Measurements from ENCODE around the gene GFRA1. TPM values are rescaled to one million over a fixed set of nuclear protein-coding genes. Genes with fewer than 3 reads are reported as not detected.
A peak's percentile ranks its signal among the peaks of the same experiment; 100 is the strongest.
"Not testable (repeated sequence)": the region's sequence is repeated elsewhere in the genome, so short reads cannot be mapped to it uniquely, and the experiment has no call there.

The GFRA1 gene
- total RNA-seq, 1 experiment from 2014 or later = 3.2 TPM

GRCh38 chr10:116197946-116198675, 74.9 kb downstream of the GFRA1 start:
- DNase-seq (ENCODE audit: low read depth) = no peak

DNA sequence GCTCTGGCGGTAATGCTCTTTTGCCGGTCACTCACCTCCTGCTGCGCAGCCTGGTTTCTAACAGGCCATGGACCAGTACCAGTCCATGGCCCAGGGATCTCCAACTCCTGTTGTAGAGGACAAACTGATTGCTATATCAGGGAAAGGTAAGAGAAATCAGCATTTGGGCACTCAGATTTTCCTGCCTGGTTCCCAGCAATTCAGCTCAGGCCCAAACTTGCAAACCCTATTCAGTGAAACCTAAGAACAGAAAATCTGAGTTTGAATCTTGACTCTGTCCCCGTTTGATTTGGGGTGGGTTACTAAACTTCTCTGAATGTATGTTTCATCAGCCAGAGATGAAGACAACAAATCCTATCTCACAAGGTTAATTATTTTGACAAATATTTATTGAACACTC, 77.4 kb downstream of the GFRA1 start:
- DNase-seq (ENCODE audit: low read depth) = no peak

DNA sequence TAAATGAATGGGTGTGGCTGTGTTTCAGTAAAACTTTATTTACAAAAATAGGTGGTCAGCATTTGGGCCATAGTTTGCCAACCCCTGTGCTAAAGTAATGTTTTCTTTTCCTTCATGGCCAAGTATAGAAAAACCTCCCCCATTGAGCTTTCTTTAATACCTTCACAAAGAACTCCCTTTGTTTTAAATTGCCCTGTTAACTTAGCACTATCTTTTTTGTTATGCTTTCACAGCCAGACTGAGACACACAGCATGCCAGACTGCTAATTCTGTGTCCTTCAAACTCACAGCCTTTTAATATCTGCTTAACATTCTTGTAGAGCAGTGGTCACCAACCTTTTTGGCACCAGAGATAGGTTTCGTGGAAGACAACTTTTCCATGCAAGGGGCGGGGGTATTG, 78.0 kb downstream of the GFRA1 start:
- DNase-seq (ENCODE audit: low read depth) = no peak

DNA sequence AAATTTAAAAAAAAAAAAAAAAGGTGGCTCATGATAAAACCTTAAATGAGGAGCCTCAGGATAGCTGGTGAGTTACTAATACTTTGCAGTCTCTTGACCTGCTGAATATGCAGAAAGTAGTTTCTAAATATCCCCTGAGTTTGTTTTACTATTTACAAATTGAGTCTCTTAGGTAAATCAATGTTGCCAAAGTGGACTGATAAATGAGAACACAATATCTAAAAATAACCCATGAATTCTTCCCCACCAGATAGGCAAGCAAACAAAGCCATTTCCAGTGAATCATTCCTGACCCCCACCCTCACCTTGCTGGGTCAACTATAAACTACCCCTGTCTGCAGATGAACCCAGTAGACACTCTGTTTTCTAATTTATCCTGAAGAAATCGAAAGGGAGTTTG, 78.9 kb downstream of the GFRA1 start:
- no peak for DNase-seq (ENCODE audit: low read depth)

GRCh38 chr10:116190883-116191282, 82.1 kb downstream of the GFRA1 start:
- no peak for DNase-seq (ENCODE audit: low read depth)

- DNase-seq (ENCODE audit: low read depth) = no peak
Measured at GRCh38 chr10:116186273-116186672, 86.7 kb downstream of the GFRA1 start.

DNA sequence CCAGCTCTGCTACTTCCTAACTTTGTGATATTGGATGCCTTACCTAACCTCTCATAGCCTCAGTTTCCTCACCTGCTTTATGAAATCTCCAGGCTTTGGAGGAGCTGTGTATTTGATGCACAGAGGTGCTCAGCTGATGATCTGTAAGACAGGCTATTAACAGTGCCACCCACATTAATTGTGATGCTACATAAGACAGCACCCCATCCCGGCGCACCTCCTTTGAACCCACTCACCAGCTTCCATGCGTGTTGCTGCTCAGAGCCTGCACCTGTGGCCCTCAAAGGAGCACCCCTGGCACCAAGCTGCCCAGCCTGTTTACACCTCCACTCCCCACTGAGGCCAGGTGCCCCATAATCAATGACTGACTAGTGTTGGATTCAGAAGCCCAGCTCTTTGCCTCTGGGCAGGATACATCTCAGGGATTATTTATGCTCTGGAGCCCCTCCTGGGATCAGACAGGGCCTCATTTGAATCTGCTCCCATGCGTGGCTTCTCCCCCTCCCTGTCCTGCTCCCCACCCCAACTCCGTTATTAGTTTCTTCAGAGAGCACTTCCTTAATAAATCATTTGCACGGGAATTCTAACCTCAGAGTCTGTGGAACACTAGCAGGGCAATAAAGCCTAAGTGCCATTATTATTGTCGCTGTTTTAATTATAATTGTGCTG, 87.7 kb downstream of the GFRA1 start:
- DNase-seq (ENCODE audit: low read depth) = no peak

DNA sequence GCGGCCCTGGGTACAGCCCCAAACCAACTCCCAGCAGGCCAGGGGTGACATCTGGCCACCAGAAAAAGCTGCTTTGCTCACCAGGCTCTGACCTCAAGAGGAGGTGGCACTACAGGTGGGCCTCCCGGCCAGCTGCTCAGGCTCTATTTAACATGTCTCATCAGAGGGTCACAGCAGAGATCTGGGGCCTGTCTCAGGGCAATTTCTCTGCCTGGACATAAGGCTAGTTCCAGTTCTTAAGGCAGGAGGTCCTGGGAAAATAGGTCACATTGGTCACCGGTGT, 88.6 kb downstream of the GFRA1 start:
- no peak for DNase-seq (ENCODE audit: low read depth)

GRCh38 chr10:116183733-116184511, 89.1 kb downstream of the GFRA1 start:
- peak; percentile 27 for DNase-seq (ENCODE audit: low read depth)

- DNase-seq (ENCODE audit: low read depth) = no peak
Measured at GRCh38 chr10:116182426-116182825, 90.6 kb downstream of the GFRA1 start.

- no peak for DNase-seq (ENCODE audit: low read depth)
Measured at GRCh38 chr10:116178086-116178605, 94.9 kb downstream of the GFRA1 start.

GRCh38 chr10:116175231-116175630, 97.8 kb downstream of the GFRA1 start:
- DNase-seq (ENCODE audit: low read depth) = no peak

DNA sequence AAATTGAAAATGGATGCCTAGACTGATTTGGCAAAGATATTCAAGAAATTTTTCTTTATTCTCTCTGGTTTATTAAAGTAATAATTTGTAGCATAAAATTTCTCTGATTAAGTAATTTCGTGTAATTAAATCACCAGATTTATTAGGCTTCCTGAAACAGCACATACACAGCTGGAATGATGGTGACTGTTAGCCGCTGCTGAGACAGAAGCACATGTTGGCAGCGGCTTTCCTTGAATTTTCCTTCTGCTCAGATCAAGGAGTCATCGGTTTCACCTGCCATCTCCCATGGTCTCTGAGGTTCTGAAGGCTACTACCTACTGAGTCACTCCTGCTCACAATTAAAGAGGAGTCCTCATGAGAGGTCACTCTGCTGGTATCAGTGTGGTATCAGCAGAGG, 101.5 kb downstream of the GFRA1 start:
- peak; percentile 11 for DNase-seq (ENCODE audit: low read depth)

- peak; percentile 83 for DNase-seq (ENCODE audit: low read depth)
Measured at GRCh38 chr10:116170815-116171250, 102.2 kb downstream of the GFRA1 start.

- DNase-seq (ENCODE audit: low read depth) = no peak
Measured at GRCh38 chr10:116169782-116170445, 103.1 kb downstream of the GFRA1 start.

DNA sequence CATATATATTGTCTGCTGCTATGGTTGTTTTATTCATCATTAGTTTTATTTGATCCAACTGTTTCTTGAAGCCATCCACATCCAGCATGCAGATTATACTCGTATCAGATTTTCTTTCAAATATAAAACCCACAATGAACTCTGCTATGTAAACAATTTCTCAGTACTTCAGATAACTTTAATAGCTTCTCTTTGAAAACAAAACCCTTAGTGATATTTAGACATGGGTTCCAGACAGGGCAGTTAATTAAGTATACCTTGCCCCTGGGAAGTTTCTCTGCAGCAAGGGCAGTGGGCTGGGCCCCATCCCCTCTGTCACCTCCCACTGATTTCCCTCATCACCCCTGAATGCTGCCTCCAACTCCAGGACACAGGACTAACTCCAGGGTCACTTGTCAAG, 104.3 kb downstream of the GFRA1 start:
- DNase-seq (ENCODE audit: low read depth) = no peak

GRCh38 chr10:116168329-116168728, 104.7 kb downstream of the GFRA1 start:
- no peak for DNase-seq (ENCODE audit: low read depth)

DNA sequence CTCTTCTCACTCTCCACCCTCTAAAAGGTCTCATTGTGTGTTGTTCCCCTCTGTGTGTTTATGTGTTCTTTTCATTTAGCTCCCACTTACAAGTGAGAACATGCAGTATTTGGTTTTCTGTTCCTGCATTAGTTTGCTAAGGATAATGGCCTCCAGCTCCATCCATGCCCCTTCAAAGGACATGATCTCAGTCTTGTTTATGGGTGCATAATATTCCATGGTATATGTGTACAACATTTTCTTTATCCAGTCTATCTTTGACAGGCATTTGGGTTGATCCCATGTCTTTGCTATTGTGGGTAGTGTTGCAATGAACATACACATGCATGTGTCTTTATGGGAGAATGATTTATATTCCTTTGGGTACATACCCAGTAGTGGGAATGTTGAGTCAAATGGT, 107.1 kb downstream of the GFRA1 start:
- not testable (repeated sequence) for DNase-seq (ENCODE audit: low read depth)

DNA sequence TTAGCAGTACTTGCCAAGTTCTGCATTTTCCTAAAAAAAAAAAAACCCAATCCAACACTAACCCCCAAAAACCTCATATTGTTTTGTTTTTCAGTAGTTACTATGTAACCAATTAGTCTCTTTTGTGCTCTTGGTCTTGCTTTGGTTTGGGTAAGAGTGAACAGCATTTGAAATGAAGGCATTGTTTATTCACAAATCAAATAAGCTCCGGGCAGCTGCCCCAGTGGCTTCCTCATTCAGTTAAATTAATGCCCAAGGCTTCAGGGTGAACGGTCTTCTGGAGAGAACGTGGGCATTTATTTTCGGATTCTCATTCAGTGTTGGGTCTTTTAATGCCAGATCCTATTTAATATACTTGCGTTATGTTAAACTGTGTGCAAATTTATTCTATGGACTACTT, 108.7 kb downstream of the GFRA1 start:
- no peak for DNase-seq (ENCODE audit: low read depth)

DNA sequence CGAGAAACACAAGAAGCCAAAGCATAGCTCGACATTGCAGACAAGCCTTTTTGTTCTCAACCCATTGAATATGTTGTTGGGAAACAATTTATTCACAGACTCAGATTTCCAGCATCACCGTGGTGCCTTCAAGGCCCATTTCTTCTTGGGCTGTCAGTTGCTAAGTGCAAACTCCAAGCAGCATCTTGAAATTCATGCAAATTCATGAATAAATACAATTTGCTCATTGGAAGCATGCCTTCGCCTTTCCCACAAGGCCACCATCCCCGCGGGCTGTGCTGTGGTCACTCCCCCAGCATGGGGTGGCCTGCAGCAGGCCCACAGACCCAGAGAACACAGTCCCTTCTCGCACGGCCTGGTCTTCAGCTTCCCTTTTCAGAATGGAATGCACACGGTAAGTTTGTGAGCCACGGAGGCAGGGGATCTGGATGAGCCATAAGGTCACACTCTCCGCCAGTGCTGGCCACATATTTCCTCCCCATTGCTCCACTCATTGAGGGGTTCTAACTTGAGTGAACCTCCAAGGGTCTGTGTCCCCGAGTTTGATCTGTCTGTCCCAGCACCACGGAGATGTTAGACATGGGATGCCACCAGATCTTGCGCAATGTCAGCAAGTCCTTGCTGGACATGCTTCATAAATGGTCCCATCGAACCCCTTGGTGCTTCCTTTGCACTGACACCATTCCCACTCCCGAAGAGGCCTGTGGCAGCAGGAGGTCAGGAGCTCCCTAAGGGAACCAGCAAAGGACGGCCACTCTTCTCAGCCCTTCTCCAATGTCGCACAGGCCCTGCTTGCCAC, 109.5 kb downstream of the GFRA1 start:
- no peak for DNase-seq (ENCODE audit: low read depth)

DNA sequence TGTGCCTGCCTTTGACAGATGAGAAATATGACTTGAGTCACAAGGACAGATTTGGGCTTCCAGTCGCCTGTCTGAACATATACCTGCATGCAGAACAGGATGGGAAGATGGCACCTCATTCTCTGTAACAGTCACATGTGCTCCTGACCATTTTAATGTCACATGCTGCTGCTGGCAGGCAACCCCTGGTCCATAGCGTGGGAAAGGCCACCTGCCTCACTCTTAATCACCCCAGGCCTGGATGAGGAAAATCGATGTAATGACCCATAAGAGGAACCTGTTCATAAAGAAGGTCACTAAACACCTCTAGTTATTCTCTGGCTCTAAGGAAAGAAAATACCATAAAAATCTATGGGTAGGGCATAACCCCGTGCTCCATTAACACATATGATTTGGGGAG, 110.2 kb downstream of the GFRA1 start:
- DNase-seq (ENCODE audit: low read depth) = no peak

All from LHCN-M2 (cell line).